ENCODE measurements around the gene VEPH1. TPM values are rescaled to one million over a fixed set of nuclear protein-coding genes. Genes with fewer than 3 reads are reported as not detected.

VEPH1 gene
- polyA plus RNA-seq, 3 donors from 2014 or later, result 0.94 TPM; not detected in 2

GRCh38 chr3:157393113-157393512 is 110.1 kb downstream of the VEPH1 start:
- no peaks in the 10 kb centered on the region for H3K36me3 Mint-ChIP-seq
- H3K27me3 Mint-ChIP-seq (ENCODE audit: low read depth in 3 of 3), result peaks cover 1 to 6% (median 4%) of the 10 kb centered on the region in 3 donors
- no peak overlapping the region for H3K27ac Mint-ChIP-seq
- H3K4me3 Mint-ChIP-seq, result no peak overlapping the region
- H3K4me1 Mint-ChIP-seq, result no peaks in the 10 kb centered on the region
- H3K9me3 Mint-ChIP-seq, result peaks cover 0 to 7% (median 2%) of the 10 kb centered on the region in 6 donors
- DNase-seq, result no peak

- no peaks in the 10 kb centered on the region for H3K4me1 Mint-ChIP-seq
- no peak overlapping the region for H3K4me3 Mint-ChIP-seq
- DNase-seq, result no peak
- peaks cover 1 to 5% (median 4%) of the 10 kb centered on the region in 3 donors for H3K27me3 Mint-ChIP-seq (ENCODE audit: low read depth in 3 of 3)
- H3K9me3 Mint-ChIP-seq, result peaks cover 0 to 6% (median 2%) of the 10 kb centered on the region in 6 donors
- H3K27ac Mint-ChIP-seq, result no peak overlapping the region
- no peaks in the 10 kb centered on the region for H3K36me3 Mint-ChIP-seq
Measured at GRCh38 chr3:157392104-157392503, 111.1 kb downstream of the VEPH1 start.

GRCh38 chr3:157390713-157391515 is 112.3 kb downstream of the VEPH1 start:
- Mint-ChIP-seq H3K27ac (no peak overlapping the region), H3K9me3 (peaks cover 0 to 3% (median under 1%) of the 10 kb centered on the region in 6 donors), H3K4me3 (no peak overlapping the region), H3K36me3 (no peaks in the 10 kb centered on the region), H3K4me1 (no peaks in the 10 kb centered on the region), H3K27me3 (ENCODE audit: low read depth in 3 of 3) (peaks cover 0 to 2% (median 1%) of the 10 kb centered on the region in 3 donors)
- no peak for DNase-seq

GRCh38 chr3:157388976-157389375 is 114.2 kb downstream of the VEPH1 start:
- peaks cover 0 to 2% (median under 1%) of the 10 kb centered on the region in 6 donors for H3K9me3 Mint-ChIP-seq
- H3K4me3 Mint-ChIP-seq, result no peak overlapping the region
- peaks cover 0 to under 1% (median 0%) of the 10 kb centered on the region in 3 donors for H3K27me3 Mint-ChIP-seq (ENCODE audit: low read depth in 3 of 3)

GRCh38 chr3:157387708-157388435 is 115.3 kb downstream of the VEPH1 start:
- Mint-ChIP-seq H3K27me3 (ENCODE audit: low read depth in 3 of 3) (peaks cover 0 to 2% (median 0%) of the 10 kb centered on the region in 3 donors), H3K9me3 (peaks cover 0 to 2% (median under 1%) of the 10 kb centered on the region in 6 donors), H3K36me3 (no peaks in the 10 kb centered on the region), H3K4me1 (no peaks in the 10 kb centered on the region), H3K27ac (no peak overlapping the region), H3K4me3 (no peak overlapping the region)
- DNase-seq, result no peak

More at GRCh38 chr3:157388976-157389375, 114.2 kb downstream of the VEPH1 start:
- H3K36me3 Mint-ChIP-seq, result no peaks in the 10 kb centered on the region
- DNase-seq, result no peak
- H3K27ac Mint-ChIP-seq, result no peak overlapping the region
- no peaks in the 10 kb centered on the region for H3K4me1 Mint-ChIP-seq

- H3K27ac Mint-ChIP-seq, result no peak overlapping the region
- no peak overlapping the region for H3K4me3 Mint-ChIP-seq
- H3K9me3 Mint-ChIP-seq, result peaks cover 0 to 5% (median 0%) of the 10 kb centered on the region in 6 donors
- H3K27me3 Mint-ChIP-seq (ENCODE audit: low read depth in 3 of 3), result peaks cover 0 to 2% (median 0%) of the 10 kb centered on the region in 3 donors
- no peaks in the 10 kb centered on the region for H3K36me3 Mint-ChIP-seq
- no peak for DNase-seq
- H3K4me1 Mint-ChIP-seq, result no peaks in the 10 kb centered on the region
Measured at GRCh38 chr3:157384491-157384890, 118.7 kb downstream of the VEPH1 start.

GRCh38 chr3:157384031-157384430 is 119.2 kb downstream of the VEPH1 start:
- Mint-ChIP-seq H3K36me3 (no peaks in the 10 kb centered on the region), H3K9me3 (peaks cover 0 to 5% (median 0%) of the 10 kb centered on the region in 6 donors), H3K27ac (no peak overlapping the region), H3K4me3 (no peak overlapping the region), H3K27me3 (ENCODE audit: low read depth in 3 of 3) (peaks cover 0 to 2% (median 0%) of the 10 kb centered on the region in 3 donors), H3K4me1 (no peaks in the 10 kb centered on the region)
- no peak for DNase-seq

GRCh38 chr3:157381606-157382005 is 121.6 kb downstream of the VEPH1 start:
- H3K9me3 Mint-ChIP-seq, result peaks cover 0 to 5% (median 0%) of the 10 kb centered on the region in 6 donors
- no peaks in the 10 kb centered on the region for H3K36me3 Mint-ChIP-seq
- no peak for DNase-seq
- H3K27ac Mint-ChIP-seq, result no peak overlapping the region
- H3K4me3 Mint-ChIP-seq, result no peak overlapping the region
- peaks cover 0 to 3% (median 0%) of the 10 kb centered on the region in 3 donors for H3K27me3 Mint-ChIP-seq (ENCODE audit: low read depth in 3 of 3)
- H3K4me1 Mint-ChIP-seq, result no peaks in the 10 kb centered on the region

GRCh38 chr3:157379525-157380140 is 123.6 kb downstream of the VEPH1 start:
- Mint-ChIP-seq H3K36me3 (no peaks in the 10 kb centered on the region), H3K9me3 (peaks cover 0 to 5% (median under 1%) of the 10 kb centered on the region in 6 donors), H3K27ac (no peak overlapping the region), H3K4me3 (no peak overlapping the region), H3K4me1 (no peaks in the 10 kb centered on the region), H3K27me3 (ENCODE audit: low read depth in 3 of 3) (peaks cover 0 to 3% (median 0%) of the 10 kb centered on the region in 3 donors)
- no peak for DNase-seq

- peaks cover 0 to 1% (median 0%) of the 10 kb centered on the region in 3 donors for H3K27me3 Mint-ChIP-seq (ENCODE audit: low read depth in 3 of 3)
- no peak overlapping the region for H3K27ac Mint-ChIP-seq
- no peaks in the 10 kb centered on the region for H3K4me1 Mint-ChIP-seq
- no peak overlapping the region for H3K4me3 Mint-ChIP-seq
- DNase-seq, result no peak
- no peaks in the 10 kb centered on the region for H3K36me3 Mint-ChIP-seq
- peaks cover 0 to 8% (median under 1%) of the 10 kb centered on the region in 6 donors for H3K9me3 Mint-ChIP-seq
Measured at GRCh38 chr3:157376603-157377300, 126.5 kb downstream of the VEPH1 start.

- peaks cover 0 to 8% (median 0%) of the 10 kb centered on the region in 6 donors for H3K9me3 Mint-ChIP-seq
- DNase-seq, result no peak
- no peaks in the 10 kb centered on the region for H3K4me1 Mint-ChIP-seq
- no peak overlapping the region for H3K4me3 Mint-ChIP-seq
- H3K27ac Mint-ChIP-seq, result no peak overlapping the region
- H3K36me3 Mint-ChIP-seq, result no peaks in the 10 kb centered on the region
- peaks cover 0 to 1% (median 0%) of the 10 kb centered on the region in 3 donors for H3K27me3 Mint-ChIP-seq (ENCODE audit: low read depth in 3 of 3)
Measured at GRCh38 chr3:157375342-157375986, 127.8 kb downstream of the VEPH1 start.

- no peaks in the 10 kb centered on the region for H3K4me1 Mint-ChIP-seq
- H3K27ac Mint-ChIP-seq, result no peak overlapping the region
- H3K4me3 Mint-ChIP-seq, result no peak overlapping the region
- no peak for DNase-seq
- peaks cover 0 to 8% (median 0%) of the 10 kb centered on the region in 6 donors for H3K9me3 Mint-ChIP-seq
- H3K36me3 Mint-ChIP-seq, result no peaks in the 10 kb centered on the region
- peaks cover 0 to 1% (median 0%) of the 10 kb centered on the region in 3 donors for H3K27me3 Mint-ChIP-seq (ENCODE audit: low read depth in 3 of 3)
Measured at GRCh38 chr3:157374933-157375332, 128.3 kb downstream of the VEPH1 start.

- Mint-ChIP-seq H3K4me3 (no peak overlapping the region), H3K27me3 (ENCODE audit: low read depth in 3 of 3) (peaks cover 0 to 2% (median 0%) of the 10 kb centered on the region in 3 donors), H3K9me3 (peaks cover 0 to 8% (median 0%) of the 10 kb centered on the region in 6 donors), H3K36me3 (no peaks in the 10 kb centered on the region), H3K27ac (no peak overlapping the region), H3K4me1 (no peaks in the 10 kb centered on the region)
- no peak for DNase-seq
Measured at GRCh38 chr3:157373783-157374182, 129.4 kb downstream of the VEPH1 start.
